H1 (cell line): ENCODE data around the gene SLC13A1. TPM values are rescaled to one million over a fixed set of nuclear protein-coding genes. Genes with fewer than 3 reads are reported as not detected.

Experiments
- CTCF ChIA-PET: fragments of 300-600 bp; sonication (Branson Sonifier 250); formaldehyde crosslinking; loops from one replicate; lab custom pipeline; 2021; ENCODE audit not compliant: partially characterized antibody; lab: Charles Lee
- POLR2A ChIA-PET: fragments of 300-600 bp; sonication (Branson Sonifier 250); formaldehyde crosslinking; loops from one replicate; lab custom pipeline; 2021; ENCODE audit warnings: inconsistent platforms; ENCODE audit not compliant: partially characterized antibody; lab: Charles Lee
- DNase-seq, 2 experiments: peaks; one replicate each; pipeline versions ENCODE4 v3.0.0 to v3.0.0-alpha.2; 2010 to 2022; ENCODE audit warnings: low spot score in 2 of 2, low read depth in 1 of 2, mixed read lengths in 1 of 2
- FAIRE-seq: peaks from 2 replicates; lab custom pipeline; 2011; peaks lifted over from hg19 to GRCh38; lab: Jason Lieb, UNC
- H2AFZ ChIP-seq: 2 replicates; pipeline ENCODE4 v1.8.1; 2012; ENCODE audit warnings: low read length, inconsistent platforms
- H2AK5ac ChIP-seq: 2 replicates; pipeline ENCODE4 v1.6.1; 2013; ENCODE audit warnings: low read depth, low read length
- H2BK120ac ChIP-seq: replicated peaks from 2 replicates; pipeline ENCODE3; 2013; ENCODE audit warnings: low read depth, low read length, inconsistent platforms
- H2BK12ac ChIP-seq: 2 replicates; pipeline ENCODE4 v1.6.1; 2013; ENCODE audit warnings: low read depth, low read length
- H2BK15ac ChIP-seq: 2 replicates; pipeline ENCODE4 v1.6.1; 2013; ENCODE audit warnings: low read length
- H2BK20ac ChIP-seq: 2 replicates; pipeline ENCODE4 v1.6.1; 2013; ENCODE audit warnings: low read length
- H2BK5ac ChIP-seq: 2 replicates; pipeline ENCODE4 v1.6.1; 2013; ENCODE audit warnings: low read depth, low read length
- H3K14ac ChIP-seq: 2 replicates; pipeline ENCODE4 v1.6.1; 2013; ENCODE audit warnings: inconsistent platforms; ENCODE audit not compliant: insufficient read length
- H3K18ac ChIP-seq: 2 replicates; pipeline ENCODE4 v1.6.1; 2013; ENCODE audit warnings: low read length; ENCODE audit errors: extremely low read depth
- H3K23ac ChIP-seq: 2 replicates; pipeline ENCODE4 v1.6.1; 2013; ENCODE audit warnings: inconsistent platforms; ENCODE audit not compliant: insufficient read length
- H3K23me2 ChIP-seq: 2 replicates; pipeline ENCODE4 v1.6.1; 2013; ENCODE audit warnings: low read depth, low read length
- H3K27ac ChIP-seq: 2 replicates; pipeline ENCODE4 v1.6.1; 2011; ENCODE audit warnings: low read depth, low read length, inconsistent platforms
- H3K27me3 ChIP-seq, 4 experiments: replicated peaks in 1 of 4; 1 replicate in 1 of 4; 2 replicates in 3 of 4; pipeline versions ENCODE4 v1.6.1 to v1.8.1; 2011 to 2013; ENCODE audit warnings: low read length in 3 of 4, mild to moderate bottlenecking in 3 of 4, inconsistent platforms in 2 of 4, mixed read lengths in 2 of 4, moderate library complexity in 1 of 4; ENCODE audit not compliant: control insufficient read depth in 3 of 4, insufficient read depth in 3 of 4; ENCODE audit errors: extremely low read depth in 1 of 4
- H3K36me3 ChIP-seq, 4 experiments: 2 replicates each; pipeline versions ENCODE4 v1.6.1 to v1.8.1; 2011 to 2013; ENCODE audit warnings: mild to moderate bottlenecking in 4 of 4, low read length in 3 of 4, moderate library complexity in 2 of 4, control low read depth in 1 of 4, inconsistent platforms in 1 of 4; ENCODE audit not compliant: insufficient read depth in 4 of 4, control insufficient read depth in 2 of 4
- H3K4ac ChIP-seq: replicated peaks from 2 replicates; pipeline ENCODE3; 2013; ENCODE audit warnings: low read length, low read depth, mixed read lengths, inconsistent platforms; ENCODE audit not compliant: insufficient read length
- H3K4me1 ChIP-seq, 4 experiments: replicated peaks in 1 of 4; 1 replicate in 1 of 4; 2 replicates in 3 of 4; pipeline versions ENCODE4 v1.6.1 to v1.8.1; 2011 to 2013; ENCODE audit warnings: low read length in 3 of 4, inconsistent platforms in 2 of 4, mixed read lengths in 1 of 4; ENCODE audit not compliant: insufficient read depth in 4 of 4, control insufficient read depth in 3 of 4
- H3K4me2 ChIP-seq, 2 experiments: 2 replicates each; pipeline versions ENCODE4 v1.6.1 to v1.8.1; 2011 to 2013; ENCODE audit warnings: low read depth in 2 of 2, low read length in 2 of 2, control low read depth in 1 of 2, inconsistent platforms in 1 of 2, mild to moderate bottlenecking in 1 of 2; ENCODE audit not compliant: insufficient read depth in 1 of 2
- H3K4me3 ChIP-seq, 4 experiments: fragments of 200-600, 300-600 bp in 1 of 4; sonication (generic), shearing (Covaris generic), sonication (Bioruptor Twin) in 1 of 4; 2 replicates each; pipeline versions ENCODE4 v1.5.1 to v1.8.1; 2011 to 2016; ENCODE audit warnings: low read length in 4 of 4, low read depth in 3 of 4, control low read depth in 2 of 4, inconsistent platforms in 2 of 4, mild to moderate bottlenecking in 2 of 4, mixed read lengths in 1 of 4, moderate library complexity in 1 of 4; ENCODE audit not compliant: insufficient read depth in 2 of 4; ENCODE audit errors: extremely low read depth in 1 of 4
- H3K56ac ChIP-seq: replicated peaks from 2 replicates; pipeline ENCODE3; 2013; ENCODE audit warnings: low read depth, mild to moderate bottlenecking, mixed read lengths, low read length, inconsistent platforms; ENCODE audit not compliant: insufficient read length
- H3K79me1 ChIP-seq: 2 replicates; pipeline ENCODE4 v1.6.1; 2013; ENCODE audit warnings: low read depth, low read length, control low read depth
- H3K79me2 ChIP-seq, 2 experiments: 2 replicates each; pipeline versions ENCODE4 v1.6.1 to v1.8.1; 2012 to 2013; ENCODE audit warnings: low read length in 2 of 2, mild to moderate bottlenecking in 2 of 2, inconsistent platforms in 1 of 2; ENCODE audit not compliant: insufficient read depth in 2 of 2, control insufficient read depth in 1 of 2
- H3K9ac ChIP-seq, 4 experiments: replicated peaks in 1 of 4; 1 replicate in 1 of 4; 2 replicates in 3 of 4; pipeline versions ENCODE4 v1.6.1 to v1.8.1; 2011 to 2013; ENCODE audit warnings: low read depth in 3 of 4, low read length in 3 of 4, control low read depth in 2 of 4, mild to moderate bottlenecking in 2 of 4, moderate library complexity in 2 of 4, inconsistent platforms in 1 of 4; ENCODE audit errors: extremely low read depth in 1 of 4
- H3K9me3 ChIP-seq, 2 experiments: 2 replicates each; pipeline versions ENCODE4 v1.6.1 to v1.8.1; 2012 to 2013; ENCODE audit warnings: mild to moderate bottlenecking in 2 of 2, moderate library complexity in 2 of 2, control low read depth in 1 of 2, inconsistent platforms in 1 of 2, low read depth in 1 of 2, low read length in 1 of 2, mixed read lengths in 1 of 2; ENCODE audit not compliant: insufficient read depth in 2 of 2
- H4K20me1 ChIP-seq, 2 experiments: replicated peaks in 1 of 2; 2 replicates each; pipeline versions ENCODE3 to v1.8.1; 2011 to 2013; ENCODE audit warnings: inconsistent platforms in 2 of 2, low read length in 2 of 2, mild to moderate bottlenecking in 1 of 2; ENCODE audit not compliant: insufficient read depth in 2 of 2, control insufficient read depth in 1 of 2
- H4K5ac ChIP-seq: 2 replicates; pipeline ENCODE4 v1.6.1; 2013; ENCODE audit warnings: low read length, low read depth, mixed read lengths, inconsistent platforms; ENCODE audit not compliant: insufficient read length
- H4K8ac ChIP-seq: 2 replicates; pipeline ENCODE4 v1.8.0; 2013; ENCODE audit warnings: mild to moderate bottlenecking, moderate library complexity, low read length, inconsistent platforms; ENCODE audit not compliant: insufficient read depth; ENCODE audit errors: extremely low read depth
- H4K91ac ChIP-seq: replicated peaks from 2 replicates; pipeline ENCODE3; 2013; ENCODE audit warnings: low read length, mixed read lengths, inconsistent platforms; ENCODE audit not compliant: insufficient read length
- ATF2 ChIP-seq: IDR thresholded peaks from 2 replicates; pipeline ENCODE4 v1.6.1; 2012; ENCODE audit warnings: low read length, inconsistent platforms
- E2F6 ChIP-seq: IDR thresholded peaks from 2 replicates; pipeline ENCODE4 v1.6.1; 2012; ENCODE audit warnings: inconsistent platforms
- SIX5 ChIP-seq: IDR thresholded peaks from 2 replicates; pipeline ENCODE4 v1.6.1; 2011; ENCODE audit warnings: mild to moderate bottlenecking, low read depth, low read length
- SUZ12 ChIP-seq: fragments of 200-600 bp; sonication (generic); IDR thresholded peaks from 2 replicates; pipeline ENCODE4 v1.6.1; 2012; ENCODE audit warnings: mild to moderate bottlenecking, inconsistent platforms, low read length, moderate library complexity, mixed read lengths
- TAF1 ChIP-seq: IDR thresholded peaks from 2 replicates; pipeline ENCODE4 v1.6.1; 2011; ENCODE audit warnings: mild to moderate bottlenecking, low read depth, low read length
- TEAD4 ChIP-seq: IDR thresholded peaks from 2 replicates; pipeline ENCODE4 v1.6.1; 2012; ENCODE audit warnings: low read depth, low read length, inconsistent platforms, mixed read lengths
- polyA plus RNA-seq, 7 experiments: library from polyadenylated mRNA; depleted of rRNA in 3 of 7; stranded (reverse) in 5 of 7; unstranded in 2 of 7; fragments of >200 nt in 5 of 7; fragments of 200-250 nt in 2 of 7; gene quantifications; 1 replicate in 5 of 7; 2 replicates in 1 of 7; 4 replicates in 1 of 7; pipeline versions ENCODE4 v1.2.1 to v1.2.3, GENCODE V29; 2011 to 2013; ENCODE audit warnings: missing spikeins in 2 of 7, mixed read lengths in 2 of 7
- total RNA-seq: library from RNA; stranded (reverse); fragmentation: NEBNext Ultra II Directional; extraction: Animal tissue kit (Norgen Biotek cat#: 25700); gene quantifications from 2 replicates; pipeline ENCODE4 v1.2.1, GENCODE V29; 2021

The SLC13A1 gene
- total and polyA plus RNA-seq, 2 of the 8 experiments (the other 6 are each of a cell fraction or from before 2014, with no cell fraction given): not detected

- ChIA-PET POLR2A (no interaction called here), CTCF (interaction anchor here (0.6 kb wide), 1 partner anchor 312 kb away, joined by 3 read pairs; no protein-coding TSS in a partner anchor)
- FAIRE-seq: no peak
Observed at GRCh38 chr7:123229426-123229825, 29.7 kb upstream of the SLC13A1 start.

More at GRCh38 chr7:123229426-123229825, 29.7 kb upstream of the SLC13A1 start:
- Histone ChIP-seq H3K27ac (no peak overlapping the region), H3K23me2 (no peaks in the 10 kb centered on the region), H2BK5ac (no peak overlapping the region), H3K79me2 (no peaks in the 10 kb centered on the region), H2BK15ac (no peak overlapping the region), H3K4me3 (no peak overlapping the region), H4K20me1 (no peaks in the 10 kb centered on the region), H3K27me3 (no peaks in the 10 kb centered on the region), H3K36me3 (no peaks in the 10 kb centered on the region), H3K9ac (no peak overlapping the region), H3K79me1 (no peaks in the 10 kb centered on the region), H2BK12ac (no peak overlapping the region), H3K4me1 (no peaks in the 10 kb centered on the region; a peak in 1 of 7 replicates), H4K5ac (no peak overlapping the region), H2AFZ (no peak overlapping the region), H4K8ac (no peak overlapping the region), H2BK120ac (no peak overlapping the region), H3K4me2 (no peak overlapping the region), H4K91ac (no peak overlapping the region), H3K14ac (no peak overlapping the region), H2BK20ac (no peak overlapping the region), H2AK5ac (no peak overlapping the region), H3K9me3 (no peaks in the 10 kb centered on the region), H3K56ac (no peak overlapping the region), H3K23ac (no peak overlapping the region), H3K4ac (no peak overlapping the region), H3K18ac (no peak overlapping the region)
- TF ChIP-seq TEAD4: no peak
- no peak for TF ChIP-seq ATF2
- no peak for TF ChIP-seq SIX5
- no peak for TF ChIP-seq E2F6
- TF ChIP-seq SUZ12: no peak
- TF ChIP-seq TAF1: no peak
- DNase-seq: no peak
